Fibroblast of the aortic adventitia (primary cell): Measurements from ENCODE around the gene SHC2. TPM values are rescaled to one million over a fixed set of nuclear protein-coding genes. Genes with fewer than 3 reads are reported as not detected.

Experiments
- DNase-seq: peaks from one replicate; pipeline ENCODE4 v3.0.0-alpha.2; 2010; ENCODE audit warnings: low read depth
- H3K4me3 ChIP-seq: 2 replicates; pipeline ENCODE4 v1.5.1; 2011; ENCODE audit warnings: low read depth, mild to moderate bottlenecking, control low read depth, low read length, moderate library complexity
- total RNA-seq: library from RNA; depleted of rRNA; stranded (reverse); fragments of >200 nt; gene quantifications from 2 replicates; pipeline ENCODE4 v1.2.3, GENCODE V29; 2012; ENCODE audit warnings: low replicate concordance
- TF ChIP-seq, protein P1 (sequence below): IDR thresholded peaks from 2 replicates; pipeline ENCODE4 v1.5.1; 2011; ENCODE audit warnings: mild to moderate bottlenecking, low read length, control low read depth, inconsistent platforms; ENCODE audit not compliant: insufficient read depth

SHC2 gene
- total RNA-seq, 1 donor = 0.81 TPM

GRCh38 chr19:495402-496111, 34.7 kb upstream of the SHC2 start:
- DNase-seq = peak; percentile 26
- H3K4me3 ChIP-seq = no peak overlapping the region
- TF ChIP-seq, protein P1, sequence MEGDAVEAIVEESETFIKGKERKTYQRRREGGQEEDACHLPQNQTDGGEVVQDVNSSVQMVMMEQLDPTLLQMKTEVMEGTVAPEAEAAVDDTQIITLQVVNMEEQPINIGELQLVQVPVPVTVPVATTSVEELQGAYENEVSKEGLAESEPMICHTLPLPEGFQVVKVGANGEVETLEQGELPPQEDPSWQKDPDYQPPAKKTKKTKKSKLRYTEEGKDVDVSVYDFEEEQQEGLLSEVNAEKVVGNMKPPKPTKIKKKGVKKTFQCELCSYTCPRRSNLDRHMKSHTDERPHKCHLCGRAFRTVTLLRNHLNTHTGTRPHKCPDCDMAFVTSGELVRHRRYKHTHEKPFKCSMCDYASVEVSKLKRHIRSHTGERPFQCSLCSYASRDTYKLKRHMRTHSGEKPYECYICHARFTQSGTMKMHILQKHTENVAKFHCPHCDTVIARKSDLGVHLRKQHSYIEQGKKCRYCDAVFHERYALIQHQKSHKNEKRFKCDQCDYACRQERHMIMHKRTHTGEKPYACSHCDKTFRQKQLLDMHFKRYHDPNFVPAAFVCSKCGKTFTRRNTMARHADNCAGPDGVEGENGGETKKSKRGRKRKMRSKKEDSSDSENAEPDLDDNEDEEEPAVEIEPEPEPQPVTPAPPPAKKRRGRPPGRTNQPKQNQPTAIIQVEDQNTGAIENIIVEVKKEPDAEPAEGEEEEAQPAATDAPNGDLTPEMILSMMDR = peak; percentile 76

DNA sequence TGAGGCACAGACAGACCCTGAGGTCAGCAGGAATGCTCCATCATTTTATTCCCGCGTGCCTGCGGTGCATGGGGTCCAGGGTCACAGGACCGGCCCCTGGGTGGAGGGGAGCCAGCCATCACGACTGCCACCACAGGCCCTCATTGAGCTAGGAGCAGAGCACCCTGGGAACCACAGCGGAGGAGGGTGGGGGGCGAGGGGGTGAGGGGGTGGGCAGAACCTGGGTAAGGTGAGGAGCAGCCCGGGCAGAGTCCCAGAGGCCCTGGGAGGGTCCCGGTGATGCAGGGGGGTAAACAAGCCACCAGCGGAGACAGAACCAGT, 34.2 kb upstream of the SHC2 start:
- TF ChIP-seq, protein P1 = no peak
- DNase-seq = no peak
- no peak overlapping the region for H3K4me3 ChIP-seq

- TF ChIP-seq, protein P1 = no peak
- no peak overlapping the region for H3K4me3 ChIP-seq
- no peak for DNase-seq
These were observed 33.6 kb upstream of the SHC2 start for GRCh38 chr19:494171-495080.

DNA sequence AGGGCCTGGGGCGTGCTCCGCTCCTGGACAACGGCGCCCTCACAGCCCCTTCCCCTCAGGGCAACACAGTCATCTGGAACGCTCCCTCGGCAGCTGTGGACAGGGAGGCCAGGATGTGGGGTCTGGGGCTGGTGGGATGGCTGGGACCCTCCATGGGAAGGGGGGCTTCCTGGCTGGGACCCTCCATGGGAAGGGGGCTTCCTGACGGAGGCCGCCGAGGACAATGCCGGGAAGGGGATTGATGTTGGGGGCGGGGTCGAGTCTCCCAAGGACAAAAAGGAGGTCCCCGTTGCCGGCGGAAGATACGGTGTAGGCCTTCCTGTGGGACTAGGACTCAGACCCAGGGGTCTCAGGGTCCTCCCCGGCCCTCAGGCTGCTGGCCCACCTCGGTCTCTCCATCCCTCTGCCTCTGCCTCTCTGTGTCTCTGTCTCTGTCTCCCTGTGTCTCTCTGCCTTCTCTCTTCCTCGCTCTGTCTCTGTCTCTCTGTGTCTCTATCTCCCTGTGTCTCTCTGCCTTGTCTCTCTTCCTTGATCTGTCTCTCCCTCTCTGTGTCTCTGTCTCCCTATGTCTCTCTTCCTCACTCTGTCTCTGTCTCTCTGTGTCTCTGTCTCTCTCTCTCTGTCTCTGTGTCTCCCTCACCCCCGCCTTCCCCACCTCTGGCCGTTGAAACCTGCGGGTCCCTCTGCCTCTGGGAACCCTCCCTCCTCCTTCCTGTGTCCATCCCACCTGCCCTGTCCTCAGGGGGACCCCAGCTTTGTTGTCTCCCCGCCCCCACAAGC, 32.7 kb upstream of the SHC2 start:
- no peak for DNase-seq
- TF ChIP-seq, protein P1 = no peak

GRCh38 chr19:492091-492531, 31.3 kb upstream of the SHC2 start:
- TF ChIP-seq, protein P1 = no peak
- no peak overlapping the region for H3K4me3 ChIP-seq
- peak; percentile 11 for DNase-seq

More for the DNA sequence above, 32.7 kb upstream of the SHC2 start:
- H3K4me3 ChIP-seq = no peak overlapping the region

GRCh38 chr19:491146-491741, 30.4 kb upstream of the SHC2 start:
- TF ChIP-seq, protein P1 = no peak
- DNase-seq = no peak

More at GRCh38 chr19:491146-491741, 30.4 kb upstream of the SHC2 start:
- H3K4me3 ChIP-seq = no peak overlapping the region
